ENCODE data around the gene NHSL2. TPM values are rescaled to one million over a fixed set of nuclear protein-coding genes. Genes with fewer than 3 reads are reported as not detected.

The NHSL2 gene
- total RNA-seq, 1 experiment from 2014 or later = 0.58 TPM

DNA sequence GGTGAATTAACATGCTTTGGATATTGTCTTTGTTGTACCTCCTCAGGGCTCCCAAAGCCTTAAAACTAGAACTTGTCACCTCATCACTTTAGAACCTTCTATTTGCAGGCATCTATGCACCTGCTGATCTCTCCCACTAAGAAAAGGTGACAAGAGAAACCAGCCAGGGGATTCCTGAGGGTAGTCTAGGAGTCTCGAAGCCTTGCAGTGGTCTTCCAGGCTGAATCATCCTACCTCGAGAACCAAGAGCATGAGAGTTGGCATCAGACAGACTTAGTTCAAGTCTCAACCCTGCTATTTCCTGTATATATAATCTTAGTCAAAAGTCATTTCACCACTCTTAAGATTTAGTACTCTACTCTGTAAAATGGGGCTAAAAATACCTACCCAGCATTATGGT, 191.5 kb downstream of the NHSL2 start:
- TF ChIP-seq CTCF (conservative IDR thresholded peaks at IDR 0.05; ENCODE audit: low read depth, low read length) (no peak), EZH2 (IDR thresholded peaks at IDR 0.05; ENCODE audit: borderline replicate concordance, low read depth, low read length, poor library complexity, severe bottlenecking) (no peak)
- Histone ChIP-seq H3K4me1 (ENCODE audit: insufficient read depth, low read length, poor library complexity, severe bottlenecking) (no peaks in the 10 kb centered on the region), H3K36me3 (ENCODE audit: insufficient read depth, low read length, poor library complexity, severe bottlenecking) (no peaks in the 10 kb centered on the region), H3K27ac (ENCODE audit: low read depth, low read length, poor library complexity, severe bottlenecking) (no peak overlapping the region), H3K27me3 (replicated peaks; ENCODE audit: insufficient read depth, low read depth, low read length, poor library complexity) (peaks cover 4% of the 10 kb centered on the region), H3K4me3 (ENCODE audit: low read depth, low read length, poor library complexity, severe bottlenecking) (no peak overlapping the region), H3K9me3 (ENCODE audit: low read depth, low read length, poor library complexity, severe bottlenecking) (no peaks in the 10 kb centered on the region)
- BruUV-seq (replicated peaks) = no TSS peak
- ChIA-PET POLR2A (ENCODE audit: low non-redundant PET) (no interaction called here), CTCF (no interaction called here)
- intact Hi-C loops (cut with micrococcal nuclease; ENCODE audit: unreplicated experiment) = no loop called here
- no peak for DNase-seq (ENCODE audit: low spot score)

DNA sequence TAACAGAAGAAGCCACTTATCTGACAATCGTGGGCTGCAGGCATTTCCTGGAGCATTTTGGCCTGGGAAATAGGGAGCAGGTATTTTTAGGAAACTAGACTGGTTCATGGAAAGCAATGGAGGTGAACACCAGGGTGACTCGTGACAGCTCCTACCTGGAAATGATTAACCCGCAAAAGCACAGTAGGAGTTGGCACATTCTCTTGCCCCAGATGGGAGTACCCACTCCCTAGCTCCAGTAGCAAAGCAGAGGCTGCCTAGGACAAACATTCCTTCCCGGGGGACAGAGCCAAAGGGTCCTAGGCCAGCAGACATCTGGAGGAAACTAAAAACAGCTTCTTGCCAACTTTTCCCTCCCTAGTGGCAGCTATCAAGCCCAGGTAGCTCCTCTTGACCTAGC, 192.1 kb downstream of the NHSL2 start:
- Histone ChIP-seq H3K27ac (ENCODE audit: low read depth, low read length, poor library complexity, severe bottlenecking) (no peak overlapping the region), H3K4me1 (ENCODE audit: insufficient read depth, low read length, poor library complexity, severe bottlenecking) (no peaks in the 10 kb centered on the region), H3K4me3 (ENCODE audit: low read depth, low read length, poor library complexity, severe bottlenecking) (no peak overlapping the region), H3K27me3 (replicated peaks; ENCODE audit: insufficient read depth, low read depth, low read length, poor library complexity) (peaks cover 4% of the 10 kb centered on the region), H3K36me3 (ENCODE audit: insufficient read depth, low read length, poor library complexity, severe bottlenecking) (no peaks in the 10 kb centered on the region), H3K9me3 (ENCODE audit: low read depth, low read length, poor library complexity, severe bottlenecking) (no peaks in the 10 kb centered on the region)
- CTCF ChIA-PET = no interaction called here
- BruUV-seq (replicated peaks) = no TSS peak
- TF ChIP-seq CTCF (conservative IDR thresholded peaks at IDR 0.05; ENCODE audit: low read depth, low read length) (no peak), EZH2 (IDR thresholded peaks at IDR 0.05; ENCODE audit: borderline replicate concordance, low read depth, low read length, poor library complexity, severe bottlenecking) (no peak)
- DNase-seq (ENCODE audit: low spot score) = no peak
- intact Hi-C loops (cut with micrococcal nuclease; ENCODE audit: unreplicated experiment) = no loop called here
- POLR2A ChIA-PET (ENCODE audit: low non-redundant PET) = no interaction called here

GRCh38 chrX:72105436-72105835, 194.8 kb downstream of the NHSL2 start:
- Histone ChIP-seq H3K4me3 (ENCODE audit: low read depth, low read length, poor library complexity, severe bottlenecking) (no peak overlapping the region), H3K27me3 (replicated peaks; ENCODE audit: insufficient read depth, low read depth, low read length, poor library complexity) (peaks cover 4% of the 10 kb centered on the region), H3K36me3 (ENCODE audit: insufficient read depth, low read length, poor library complexity, severe bottlenecking) (no peaks in the 10 kb centered on the region), H3K9me3 (ENCODE audit: low read depth, low read length, poor library complexity, severe bottlenecking) (no peaks in the 10 kb centered on the region), H3K4me1 (ENCODE audit: insufficient read depth, low read length, poor library complexity, severe bottlenecking) (no peaks in the 10 kb centered on the region), H3K27ac (ENCODE audit: low read depth, low read length, poor library complexity, severe bottlenecking) (no peak overlapping the region)
- ChIA-PET POLR2A (ENCODE audit: low non-redundant PET) (no interaction called here), CTCF (no interaction called here)
- intact Hi-C loops (cut with micrococcal nuclease; ENCODE audit: unreplicated experiment) = no loop called here
- TF ChIP-seq CTCF (conservative IDR thresholded peaks at IDR 0.05; ENCODE audit: low read depth, low read length) (no peak), EZH2 (IDR thresholded peaks at IDR 0.05; ENCODE audit: borderline replicate concordance, low read depth, low read length, poor library complexity, severe bottlenecking) (no peak)
- DNase-seq (ENCODE audit: low spot score) = no peak
- no TSS peak for BruUV-seq (replicated peaks)

Data from A673 (cell line).